Stimulated activated CD4-positive, alpha-beta T cell treated with anti-CD3 and anti-CD28 coated beads, Interleukin-15, amount 100 ng/mL, for 24 hours (primary cell): ENCODE data around the gene ACE.

Source experiments
- DNase-seq: peaks from one replicate; pipeline ENCODE4 v3.0.0-alpha.2; 2020

Gene ACE

GRCh38 chr17:63538693-63539595 lies 62.1 kb downstream of the ACE start:
- no peak for DNase-seq

GRCh38 chr17:63540590-63540989 lies 63.7 kb downstream of the ACE start:
- no peak for DNase-seq

- no peak for DNase-seq
Observed at GRCh38 chr17:63542218-63542545, 65.3 kb downstream of the ACE start.

GRCh38 chr17:63542942-63543821 lies 66.3 kb downstream of the ACE start:
- DNase-seq = no peak

GRCh38 chr17:63543822-63544420 lies 67.1 kb downstream of the ACE start:
- DNase-seq = no peak

GRCh38 chr17:63544467-63545301 lies 67.8 kb downstream of the ACE start:
- DNase-seq = no peak

- no peak for DNase-seq
Observed at GRCh38 chr17:63546308-63547082, 69.6 kb downstream of the ACE start.

- no peak for DNase-seq
Observed at GRCh38 chr17:63547083-63547523, 70.2 kb downstream of the ACE start.
